ENCODE results near the gene COL23A1.

The COL23A1 gene

DNA sequence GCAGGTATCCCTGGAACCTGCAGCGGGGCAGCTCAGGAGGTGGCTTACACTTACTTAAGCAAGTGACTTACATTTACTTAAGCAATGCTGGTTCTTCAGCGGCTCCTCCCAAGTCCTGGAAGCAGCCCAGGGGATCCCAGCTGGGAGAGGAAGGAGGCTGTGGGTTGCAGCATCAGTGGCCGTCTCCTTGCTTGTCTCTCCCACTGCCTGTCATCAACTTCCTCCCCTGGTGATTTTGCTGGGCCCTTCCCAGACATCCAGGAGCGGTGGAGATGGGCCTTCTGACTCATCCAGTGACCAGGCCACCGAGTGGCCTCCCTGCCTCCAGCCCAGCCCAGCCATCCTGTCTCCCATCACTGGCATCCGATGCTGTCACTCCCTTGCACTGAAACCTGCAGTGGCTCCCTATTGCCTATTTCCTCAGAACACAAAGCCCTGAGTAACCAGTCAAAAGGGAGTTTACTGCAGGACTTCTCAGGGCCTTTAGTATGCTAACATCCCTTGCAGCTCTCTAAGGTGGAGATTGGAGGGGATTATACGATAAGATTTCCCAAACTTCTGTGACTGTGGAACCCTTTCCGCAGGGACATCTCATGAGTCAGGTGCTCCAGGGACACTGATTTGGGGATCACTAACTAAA lies 201.7 kb downstream of the COL23A1 start:
- DNase-seq, result no peak

DNA sequence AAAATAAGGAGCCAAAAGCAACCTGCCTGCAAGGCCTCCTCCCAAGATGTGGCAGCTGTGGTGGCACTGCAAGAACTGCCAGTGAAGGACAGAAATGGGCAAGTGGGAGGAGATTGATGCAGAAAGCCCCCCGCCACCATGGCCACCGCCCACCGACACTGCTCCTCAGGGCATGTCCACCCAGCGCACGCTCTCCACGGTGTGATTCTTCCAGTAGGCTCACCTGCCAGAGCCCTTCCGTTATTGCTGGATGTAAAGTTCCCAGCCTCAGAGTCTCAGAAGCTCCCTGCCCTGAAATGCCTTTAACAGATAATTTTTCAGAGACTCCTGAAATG lies 202.4 kb downstream of the COL23A1 start:
- DNase-seq, result no peak

DNA sequence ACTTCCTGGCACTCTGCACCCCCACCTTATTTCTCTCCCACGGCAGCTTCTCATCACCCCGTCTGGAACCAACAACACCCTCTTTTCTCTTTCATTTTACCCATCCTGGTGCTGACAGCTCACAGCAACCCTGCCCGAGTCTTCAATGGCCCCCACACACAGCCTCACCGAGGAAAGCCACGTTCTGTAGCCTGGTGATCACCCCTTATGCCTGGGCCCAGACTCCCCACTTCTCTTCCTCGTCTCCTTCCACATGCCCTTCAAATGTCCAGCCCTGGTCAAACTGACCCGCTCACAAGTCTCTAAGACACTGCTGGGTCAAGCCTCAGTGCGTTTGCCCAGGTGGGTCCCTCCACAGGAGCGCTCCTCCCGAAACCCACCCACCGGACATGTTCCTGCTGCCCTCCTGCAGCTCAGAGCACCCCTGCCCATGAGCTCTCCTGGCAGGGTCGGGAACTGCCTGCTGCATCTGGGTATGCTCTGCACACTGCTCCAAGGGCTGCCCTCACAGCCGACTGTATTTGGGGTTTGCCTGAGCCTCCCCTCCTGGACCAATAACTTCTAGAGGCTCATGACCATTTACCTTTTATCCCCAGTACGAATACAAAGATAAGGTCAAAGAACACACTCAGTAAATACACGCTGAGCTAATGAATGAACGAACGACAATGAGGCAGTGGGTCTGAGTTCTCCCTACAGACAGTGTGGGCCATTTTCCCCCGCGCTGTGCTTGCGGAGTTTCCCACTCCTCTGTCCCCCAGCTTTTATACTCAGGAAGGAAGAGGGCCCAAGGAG lies 202.9 kb downstream of the COL23A1 start:
- DNase-seq, result no peak

DNA sequence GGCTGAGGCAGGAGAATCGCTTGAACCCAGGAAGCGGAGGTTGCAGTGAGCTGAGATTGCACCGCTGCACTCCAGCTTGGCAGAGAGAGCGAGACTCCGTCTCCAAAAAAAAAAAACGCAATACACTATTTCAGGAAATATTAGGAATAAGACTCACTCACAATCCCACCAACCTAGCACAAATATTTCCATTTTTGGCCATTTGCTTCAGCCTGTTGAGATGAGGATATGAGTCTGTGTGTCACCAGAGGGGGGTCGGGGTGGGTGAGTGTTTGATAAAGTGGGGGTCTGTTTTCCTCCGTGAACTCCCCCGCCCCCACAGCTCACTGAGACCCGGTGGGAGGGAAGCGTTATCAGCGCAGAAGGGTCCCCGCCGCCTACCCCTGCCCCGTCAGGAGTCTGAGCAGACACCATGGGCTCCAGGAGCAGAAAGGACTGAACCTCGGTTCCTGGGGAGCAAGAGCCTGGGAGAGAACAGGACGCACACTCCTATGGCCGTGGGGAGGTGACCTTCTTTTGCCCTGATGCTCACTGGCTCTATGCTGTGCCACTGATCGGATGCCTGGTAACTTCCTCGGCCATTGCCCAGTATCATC lies 203.8 kb downstream of the COL23A1 start:
- no peak for DNase-seq

DNA sequence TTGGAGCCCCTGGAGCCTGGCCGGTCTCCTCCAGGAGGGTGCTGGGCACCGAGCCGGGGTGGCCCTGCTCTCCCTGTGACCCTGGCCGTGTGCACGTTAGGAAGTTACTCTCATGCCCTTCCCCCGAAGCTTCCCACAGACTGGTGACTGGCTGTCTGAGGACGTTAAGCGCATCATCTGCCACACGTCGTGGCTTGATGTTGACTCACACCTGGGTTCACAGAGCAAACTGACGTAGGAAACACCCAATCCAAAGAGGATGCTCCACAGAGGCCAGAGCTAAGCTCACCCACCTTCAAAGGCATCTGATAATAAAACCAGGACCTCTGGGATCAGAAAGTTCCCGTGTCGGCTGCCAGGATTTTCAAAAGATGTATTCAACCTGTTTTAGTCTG lies 204.7 kb downstream of the COL23A1 start:
- no peak for DNase-seq

DNA sequence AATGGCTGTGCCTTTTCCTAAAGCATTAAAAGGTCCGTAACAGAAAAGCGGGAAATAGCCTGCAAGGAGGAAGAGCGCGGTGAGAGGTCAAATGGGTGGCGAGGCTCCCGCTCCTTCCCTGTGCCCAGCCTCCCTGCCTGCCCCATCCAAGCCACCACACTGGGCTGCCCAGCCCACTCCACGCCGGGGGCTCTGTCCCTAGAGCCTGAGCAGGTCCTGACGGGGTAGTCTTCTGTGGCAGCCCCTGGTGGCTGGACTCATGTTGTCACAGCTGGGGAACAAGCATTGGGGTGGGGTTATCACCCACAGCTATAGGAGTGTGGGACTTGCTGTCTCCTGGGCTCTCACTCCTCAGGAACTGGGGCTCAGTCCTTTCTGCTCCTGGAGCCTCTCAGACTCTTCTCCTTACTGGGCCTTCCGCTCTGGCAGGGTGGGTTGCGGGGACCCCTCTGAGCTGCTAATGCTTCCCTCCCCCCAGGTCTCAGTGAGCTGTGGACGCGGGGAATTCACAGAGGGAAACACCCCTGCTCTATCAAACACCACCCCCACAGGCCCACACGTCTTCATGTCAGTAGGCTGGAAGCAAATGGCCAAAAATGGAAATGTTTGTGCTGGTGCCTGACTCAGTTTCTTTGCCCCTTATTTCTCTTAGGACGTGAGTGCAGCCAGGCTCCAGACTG lies 205.2 kb downstream of the COL23A1 start:
- DNase-seq, result no peak

DNA sequence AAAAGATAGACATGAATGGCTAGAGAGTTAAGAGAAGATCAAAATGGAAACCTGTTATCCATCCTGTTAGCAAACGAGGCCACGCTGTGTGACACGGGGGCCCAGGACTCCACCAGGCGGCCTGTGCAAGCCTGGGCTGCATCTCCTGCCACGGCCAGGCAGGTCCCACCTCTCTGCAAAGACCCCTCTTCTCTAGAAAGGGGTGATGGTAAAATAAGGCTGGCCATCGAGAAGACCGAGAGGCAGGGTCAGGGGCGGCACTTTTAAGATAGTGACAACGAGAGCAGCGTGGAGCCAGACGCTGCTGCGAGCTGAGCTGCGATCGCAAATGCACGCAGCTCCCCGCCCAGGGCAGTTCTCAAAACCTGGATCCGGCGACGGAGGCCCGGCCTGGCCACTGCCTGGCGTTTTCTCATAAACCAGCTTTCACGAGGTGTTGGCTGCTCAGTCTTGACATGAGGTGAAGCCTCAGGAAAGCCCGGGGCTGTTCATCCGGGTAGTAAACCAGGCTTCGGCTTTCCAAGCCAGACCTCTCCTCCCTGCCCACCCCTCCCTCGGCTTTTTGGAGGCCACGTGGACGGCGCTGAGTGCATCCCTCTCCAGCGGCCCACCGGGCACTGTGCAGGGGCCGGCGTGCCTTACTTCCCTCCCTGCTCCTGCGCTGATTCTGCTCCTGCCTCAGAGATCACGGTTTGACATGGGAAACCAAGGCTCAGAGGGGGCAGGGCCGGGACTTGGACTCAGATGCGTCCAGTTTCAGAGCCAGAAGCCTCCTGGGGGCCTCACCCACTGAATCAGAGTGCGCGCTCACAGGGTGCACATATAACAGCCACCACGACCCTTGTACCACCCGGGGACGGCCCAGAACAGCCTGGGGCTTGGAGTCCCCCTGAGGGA lies 206.0 kb downstream of the COL23A1 start:
- DNase-seq, result no peak

DNA sequence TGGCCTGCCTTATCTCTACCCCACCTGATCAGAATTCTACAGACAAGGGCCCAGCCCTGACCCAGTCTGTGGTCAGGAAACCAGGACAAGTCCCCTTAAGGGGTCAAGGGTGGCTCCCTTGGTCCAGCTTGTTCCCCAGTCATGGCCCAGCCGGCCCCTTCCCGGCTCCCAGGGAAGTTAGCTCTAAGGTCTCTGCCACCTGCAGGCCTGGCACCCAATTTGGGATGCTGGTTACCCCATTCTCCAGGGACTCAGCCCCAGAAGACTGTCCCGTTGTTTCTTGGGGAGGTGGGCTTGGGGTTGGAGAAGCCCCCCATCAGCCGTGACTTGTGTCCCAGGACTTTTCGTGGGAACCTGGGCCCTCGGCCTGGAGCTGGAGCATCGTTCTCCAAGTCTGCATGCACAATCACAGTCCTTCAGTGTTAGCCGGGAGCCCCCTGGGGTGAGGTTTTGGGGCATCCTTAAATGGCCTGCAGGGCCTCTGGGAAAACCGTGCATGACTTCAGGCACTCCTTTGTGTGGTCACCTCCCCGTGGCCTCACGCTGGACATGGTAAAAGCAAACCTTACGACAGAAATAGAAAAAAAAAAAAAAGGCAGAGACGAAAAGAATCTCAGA lies 206.8 kb downstream of the COL23A1 start:
- DNase-seq, result no peak

DNA sequence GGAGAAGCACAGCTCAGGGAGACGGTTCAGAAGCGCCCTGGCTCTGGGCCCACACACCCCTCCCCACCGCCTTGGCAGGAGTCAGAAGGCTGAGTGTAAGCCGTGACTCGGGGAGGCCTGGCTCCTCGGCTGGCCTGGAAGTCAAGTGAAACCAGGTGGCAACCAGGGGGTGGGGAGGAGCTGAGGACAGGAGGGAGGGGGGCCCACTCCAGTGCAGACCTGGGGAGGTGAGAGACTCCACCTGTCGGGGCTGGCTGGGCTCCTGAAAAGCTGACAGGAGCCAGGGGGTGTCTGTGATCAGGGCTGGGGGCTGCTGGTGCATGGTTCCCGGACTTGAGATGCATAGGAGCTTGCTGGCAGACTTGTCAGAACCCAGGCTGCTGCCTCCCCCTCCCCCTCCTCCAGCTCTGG lies 207.4 kb downstream of the COL23A1 start:
- DNase-seq, result no peak

DNA sequence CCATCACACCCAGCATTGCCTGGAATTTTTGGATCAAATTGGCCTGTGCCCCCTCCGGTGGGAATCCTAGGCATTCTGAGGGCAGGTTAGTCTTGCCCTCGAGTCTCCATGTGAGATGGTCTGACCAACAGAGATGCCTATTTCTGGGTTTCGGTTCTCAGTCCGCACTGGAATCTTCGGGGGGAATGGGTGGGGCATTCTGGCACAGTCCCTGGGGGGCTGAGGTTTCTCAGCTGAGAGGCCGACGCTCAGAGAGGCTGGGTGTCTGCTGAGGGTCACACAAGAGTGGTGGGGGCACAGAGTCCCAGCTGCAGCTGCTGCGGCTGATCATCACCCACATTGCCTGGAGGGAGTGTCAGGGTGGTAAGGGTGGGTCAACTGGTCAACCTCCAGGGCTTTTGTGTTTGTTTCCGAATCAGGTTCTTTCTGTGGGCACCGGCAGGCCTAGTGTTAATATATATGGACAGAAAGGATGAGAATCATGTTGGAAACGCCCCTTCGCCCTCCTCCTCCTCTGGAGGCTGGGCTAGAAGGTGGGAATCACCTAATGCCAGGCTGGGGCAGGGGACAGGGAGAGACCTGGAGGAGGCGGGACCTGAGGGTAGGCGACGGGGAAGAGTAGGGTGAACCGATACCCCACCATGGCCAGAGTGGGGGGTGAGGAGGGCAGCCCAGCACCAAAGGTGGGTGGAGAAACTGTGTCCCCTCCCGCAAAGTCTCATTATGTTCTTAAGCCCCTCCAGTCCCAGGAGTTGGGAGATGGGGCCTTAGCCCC lies 208.1 kb downstream of the COL23A1 start:
- no peak for DNase-seq

DNA sequence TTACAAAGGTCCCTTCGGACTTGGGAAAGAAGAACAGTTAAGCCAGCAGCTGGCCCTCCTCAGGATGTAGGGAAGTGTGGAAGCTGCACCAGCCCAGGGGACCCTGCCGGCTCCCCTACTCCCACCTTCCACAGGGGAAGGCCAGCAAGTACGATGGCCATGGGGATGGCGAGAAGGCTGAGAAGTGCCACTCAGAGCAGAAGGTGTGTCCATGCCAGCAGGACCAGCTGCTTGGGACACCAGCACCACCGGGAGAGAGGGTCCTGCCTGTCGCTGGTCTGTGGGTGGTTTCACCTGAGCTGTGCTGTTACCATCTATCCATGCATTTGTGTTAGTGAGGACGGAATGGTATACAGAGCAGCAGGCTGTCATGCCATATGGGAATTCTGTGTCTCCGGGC lies 209.0 kb downstream of the COL23A1 start:
- DNase-seq, result no peak

DNA sequence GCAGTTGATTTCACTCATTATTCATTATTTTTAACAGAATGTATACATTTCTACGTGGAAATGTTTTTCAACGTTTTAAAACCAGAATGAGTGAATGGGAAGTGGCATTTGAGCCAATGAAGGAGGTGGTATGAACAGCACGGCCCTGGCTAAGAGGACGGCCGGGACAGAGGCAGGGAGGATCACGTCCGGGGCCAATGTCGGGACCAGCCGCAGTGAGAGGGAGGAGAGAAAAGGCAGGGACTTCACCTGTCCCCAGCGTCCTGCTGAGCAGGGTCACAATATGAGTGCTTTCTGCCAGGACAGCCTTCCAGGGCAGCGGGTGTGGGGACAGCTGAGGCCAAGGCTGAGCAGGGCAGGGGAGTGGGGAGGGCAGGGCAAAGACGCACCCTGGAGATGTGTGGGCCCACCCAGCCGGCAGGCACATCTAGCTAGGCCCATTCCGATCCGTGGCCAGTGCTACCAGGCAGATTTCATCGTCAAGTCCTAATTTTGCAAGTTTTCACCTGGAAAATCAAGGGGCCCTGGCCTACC lies 209.6 kb downstream of the COL23A1 start:
- DNase-seq, result no peak

DNA sequence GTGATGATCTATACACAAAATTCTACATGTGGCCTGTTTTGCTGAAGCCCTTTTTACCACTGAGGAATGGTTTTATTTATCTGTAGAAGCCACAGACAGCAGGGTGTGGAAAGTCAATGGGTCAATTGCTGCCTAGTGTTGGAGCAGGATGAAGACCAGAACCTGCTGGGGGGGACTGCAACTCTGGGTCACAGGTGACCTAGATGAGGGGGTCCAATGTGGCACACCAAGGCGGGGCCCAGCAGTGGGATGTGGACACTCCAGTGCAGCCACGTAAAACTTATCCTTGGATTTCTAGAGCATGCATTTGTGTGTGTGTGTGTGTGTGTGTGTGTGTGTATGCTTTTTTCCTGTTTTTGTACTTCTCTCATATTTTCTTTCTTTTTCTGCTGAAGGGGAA lies 210.1 kb downstream of the COL23A1 start:
- no peak for DNase-seq

DNA sequence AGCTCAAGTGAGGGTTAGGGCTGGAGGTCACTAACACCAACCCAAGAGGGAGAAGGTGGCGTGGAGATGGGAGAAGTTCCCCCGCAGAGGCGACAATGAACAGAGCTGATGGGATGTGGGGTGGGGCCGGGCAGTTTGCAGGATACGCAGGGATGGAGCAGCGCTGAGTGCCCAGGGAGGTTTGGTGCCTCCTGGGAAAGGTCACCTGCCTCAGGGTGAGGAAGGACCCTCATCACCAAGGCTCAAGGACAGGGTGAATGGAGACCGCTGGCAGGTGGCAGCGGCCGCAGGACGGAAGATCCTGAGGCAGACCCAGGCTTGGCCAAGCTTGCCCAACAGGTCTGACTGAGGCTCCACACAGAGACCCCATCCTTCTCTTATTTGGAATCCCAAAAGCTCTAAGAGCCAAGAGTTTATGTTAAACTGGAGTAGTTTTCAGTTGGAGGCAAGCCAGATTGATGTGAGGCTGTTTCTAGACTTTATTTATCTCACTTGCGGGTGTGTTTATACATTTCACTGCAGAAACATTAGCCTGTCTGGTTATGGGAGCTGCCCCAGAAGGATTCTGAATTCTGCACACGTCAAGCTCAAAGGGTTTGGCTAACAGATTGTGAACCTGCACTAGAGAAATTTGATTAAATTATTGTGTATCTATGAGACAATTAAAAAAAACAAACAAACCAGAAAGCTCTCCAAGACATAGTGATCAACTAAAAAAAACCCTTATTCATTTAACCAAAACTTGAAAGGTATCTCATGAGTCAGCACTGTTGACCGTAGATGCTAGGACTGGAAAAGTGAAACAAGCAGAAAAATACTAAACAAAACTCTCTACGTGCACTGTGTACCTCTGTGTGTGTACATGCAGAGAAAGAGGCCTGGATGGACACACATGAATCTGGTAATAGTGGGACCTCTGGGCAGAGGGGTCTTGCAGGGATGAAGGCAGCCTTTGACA lies 211.4 kb downstream of the COL23A1 start:
- no peak for DNase-seq

DNA sequence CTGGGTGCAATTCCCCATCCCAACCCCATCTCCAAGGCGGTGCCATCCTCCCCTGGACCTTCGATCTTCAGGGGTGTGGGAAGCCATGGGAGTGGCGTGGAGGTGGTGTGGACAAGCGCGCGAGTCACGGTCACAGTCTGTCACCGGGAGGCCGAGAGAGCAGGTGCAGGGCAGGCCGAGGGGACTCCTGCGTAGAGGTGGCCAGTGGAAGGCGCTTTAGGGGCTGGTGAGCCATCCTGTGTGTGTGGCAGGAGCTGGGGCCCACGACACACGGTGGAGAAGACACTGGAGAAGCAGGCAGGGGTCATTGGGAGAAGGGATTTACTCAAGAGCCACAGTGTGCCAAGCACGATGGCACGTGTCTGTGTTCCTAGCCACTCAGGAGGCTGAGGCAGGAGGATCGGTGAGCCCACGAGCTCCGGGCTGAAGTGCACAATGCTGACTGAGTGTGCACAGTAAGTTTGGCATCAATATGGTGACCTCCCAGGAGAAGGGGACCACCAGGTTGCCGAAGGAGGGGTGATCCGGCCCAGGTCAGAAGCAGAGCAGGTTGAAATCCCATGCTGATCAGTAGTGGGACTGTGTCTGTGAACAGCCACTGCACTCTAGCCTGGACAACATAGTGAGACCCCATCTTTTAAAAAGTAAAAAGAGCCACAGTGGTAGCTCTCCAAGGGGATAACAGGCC lies 212.5 kb downstream of the COL23A1 start:
- no peak for DNase-seq

DNA sequence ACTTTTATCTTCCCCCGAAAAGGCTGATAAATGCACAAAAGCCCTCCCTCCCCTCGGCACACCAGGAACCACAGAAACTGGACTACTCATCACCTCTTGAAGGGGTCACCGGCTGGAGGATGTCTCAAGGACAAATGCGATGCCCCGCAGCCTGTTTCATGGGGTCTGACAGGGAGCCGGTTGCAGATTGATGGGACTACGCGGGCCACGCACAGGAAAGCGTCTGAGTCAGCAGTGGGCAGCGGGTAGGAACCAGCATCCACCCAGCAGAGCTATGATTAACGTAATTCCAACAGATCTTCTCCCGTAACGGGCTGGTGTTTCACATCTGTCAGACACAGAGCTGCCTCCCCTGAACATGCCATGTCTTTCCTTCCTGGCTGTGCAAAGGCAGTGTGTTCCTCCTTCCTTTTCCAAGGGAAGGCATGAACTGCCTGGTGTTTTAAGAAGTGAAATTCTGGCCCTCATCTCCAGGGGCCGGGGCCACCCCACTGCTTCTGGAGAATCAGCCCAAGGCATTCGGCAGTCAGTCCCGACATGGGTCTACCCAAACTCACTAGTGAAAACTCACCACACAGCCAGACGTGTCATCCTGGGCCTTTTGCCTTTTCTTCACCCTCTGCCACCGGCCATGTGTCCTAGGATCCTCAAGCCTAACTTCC lies 213.1 kb downstream of the COL23A1 start:
- DNase-seq, result no peak

DNA sequence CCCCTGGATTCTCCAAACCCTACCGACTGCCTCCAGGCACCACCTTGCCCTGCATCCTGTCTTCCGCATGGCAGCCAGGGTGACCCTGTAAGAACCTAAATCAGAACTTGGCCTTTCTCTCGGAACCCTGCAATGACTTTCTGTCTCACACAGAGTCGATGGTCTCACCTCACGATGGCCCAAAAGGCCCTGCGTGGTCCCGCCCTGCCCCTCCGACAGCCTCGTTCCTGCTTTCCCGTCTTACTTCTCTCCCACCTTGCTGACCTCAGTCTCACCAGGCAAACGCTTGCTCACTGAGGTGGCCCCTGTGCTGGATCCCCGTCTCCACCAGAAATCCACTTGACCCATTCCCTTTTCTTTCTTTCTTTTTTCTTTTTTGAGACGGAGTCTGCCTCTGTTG lies 214.8 kb downstream of the COL23A1 start:
- DNase-seq, result no peak

DNA sequence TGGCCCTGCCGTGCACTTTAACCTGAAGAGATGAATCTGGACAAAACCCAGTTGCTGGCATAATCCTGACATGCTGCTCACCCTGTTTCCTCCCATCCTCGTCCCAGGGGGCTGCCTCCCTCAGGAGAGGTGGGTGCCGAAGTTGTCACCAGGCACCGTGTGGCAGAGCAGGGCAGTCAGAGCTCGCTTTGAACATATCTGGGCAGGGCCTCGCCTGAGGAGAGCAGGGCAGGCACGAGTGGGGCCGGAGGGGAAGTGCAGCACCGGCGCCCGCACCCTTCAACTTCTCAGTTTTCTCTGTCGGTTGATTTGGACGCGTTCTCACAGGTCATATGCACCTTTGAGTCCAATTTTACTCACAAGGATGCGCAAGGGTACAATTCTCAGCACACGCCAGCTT lies 216.5 kb downstream of the COL23A1 start:
- no peak for DNase-seq

DNA sequence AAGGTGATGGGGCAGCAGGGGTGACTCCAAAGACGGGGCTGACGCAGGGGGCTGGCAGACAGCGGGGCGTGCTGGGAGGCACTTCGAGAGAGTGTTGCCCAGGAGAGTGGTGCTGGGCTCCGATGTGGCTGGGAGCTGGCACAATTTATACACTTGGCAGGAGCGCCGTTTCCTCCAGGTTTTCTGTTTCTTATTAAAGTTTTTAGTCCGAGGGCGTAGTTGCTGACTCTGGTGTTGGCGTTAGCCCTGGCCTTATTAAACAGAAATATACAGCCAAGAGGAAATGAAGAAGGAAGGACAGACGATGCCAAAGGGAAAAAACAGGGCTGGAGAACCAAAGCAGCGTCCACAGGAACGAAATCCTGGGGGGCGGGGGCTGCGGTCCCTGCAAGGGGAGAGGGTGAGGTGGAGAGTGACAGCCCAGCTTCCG lies 218.0 kb downstream of the COL23A1 start:
- DNase-seq, result no peak
